Loucy (cell line): ENCODE measurements around the gene UFC1.

Source experiments
- H2AFZ ChIP-seq: fragments of 200-600 bp; sonication (generic); 2 replicates; pipeline ENCODE4 v1.6.0; 2016; ENCODE audit warnings: antibody characterized with exemption, mild to moderate bottlenecking, low read length, moderate library complexity
- H3F3A ChIP-seq: fragments of 200-600 bp; 2 replicates; pipeline ENCODE4 v1.6.0; 2016; ENCODE audit warnings: antibody characterized with exemption, low read depth, mild to moderate bottlenecking
- H3K27me3 ChIP-seq: fragments of 200-600 bp; sonication (generic); 2 replicates; pipeline ENCODE4 v1.6.1; 2014; ENCODE audit warnings: low read length, mild to moderate bottlenecking; ENCODE audit not compliant: insufficient read depth, poor library complexity, severe bottlenecking
- H3K36me3 ChIP-seq: fragments of 200-600 bp; sonication (generic); 2 replicates; pipeline ENCODE4 v1.6.1; 2016; ENCODE audit warnings: low read length; ENCODE audit not compliant: insufficient read depth
- H3K4me1 ChIP-seq: fragments of 200-600 bp; sonication (generic); 2 replicates; pipeline ENCODE4 v1.5.1; 2014; ENCODE audit warnings: low read length, mild to moderate bottlenecking; ENCODE audit not compliant: insufficient read depth, poor library complexity, severe bottlenecking
- H3K4me2 ChIP-seq: fragments of 200-600 bp; sonication (generic); 2 replicates; pipeline ENCODE4 v1.6.0; 2014; ENCODE audit warnings: antibody characterized with exemption, low read length, low read depth, mild to moderate bottlenecking; ENCODE audit not compliant: poor library complexity, severe bottlenecking
- H3K4me3 ChIP-seq: fragments of 200-600 bp; sonication (generic); 2 replicates; pipeline ENCODE4 v1.5.1; 2014; ENCODE audit warnings: low read length, mild to moderate bottlenecking, mixed read lengths; ENCODE audit not compliant: poor library complexity, severe bottlenecking
- H3K79me2 ChIP-seq: fragments of 200-600 bp; sonication (generic); 2 replicates; pipeline ENCODE4 v1.6.1; 2014; ENCODE audit warnings: low read length; ENCODE audit not compliant: insufficient read depth
- H3K9ac ChIP-seq: fragments of 200-600 bp; sonication (generic); 2 replicates; pipeline ENCODE4 v1.6.0; 2014; ENCODE audit warnings: mild to moderate bottlenecking, low read depth, low read length, moderate library complexity; ENCODE audit not compliant: poor library complexity, severe bottlenecking
- H3K9me2 ChIP-seq: fragments of 200-600 bp; sonication (generic); replicated peaks from 2 replicates; pipeline ENCODE4 v1.6.1; 2016; ENCODE audit warnings: low read depth, low read length, mixed read lengths
- H3K9me3 ChIP-seq: fragments of 200-600 bp; sonication (generic); 2 replicates; pipeline ENCODE4 v1.6.1; 2014; ENCODE audit warnings: mild to moderate bottlenecking, antibody characterized with exemption, low read length, low read depth; ENCODE audit not compliant: insufficient read depth
- H4K20me1 ChIP-seq: fragments of 200-600 bp; sonication (generic); 2 replicates; pipeline ENCODE4 v1.6.0; 2014; ENCODE audit warnings: antibody characterized with exemption, low read length, mild to moderate bottlenecking; ENCODE audit not compliant: insufficient read depth, poor library complexity, severe bottlenecking
- CTCF ChIP-seq: fragments of 200-600 bp; sonication (generic); conservative IDR thresholded peaks from 2 replicates; pipeline ENCODE4 v1.5.1; 2014; ENCODE audit warnings: mild to moderate bottlenecking, antibody characterized with exemption, low read length
- EZH2phosphoT487 ChIP-seq: fragments of 200-600 bp; IDR thresholded peaks from 2 replicates; pipeline ENCODE4 v1.6.1; 2018; ENCODE audit warnings: antibody characterized with exemption, mild to moderate bottlenecking, moderate library complexity, borderline replicate concordance

Gene UFC1

GRCh38 chr1:161122967-161123366 lies 30.8 kb upstream of the UFC1 start:
- Histone ChIP-seq H4K20me1 (no peaks in the 10 kb centered on the region), H3K4me3 (no peak overlapping the region), H3K9ac (no peak overlapping the region), H3K9me3 (no peaks in the 10 kb centered on the region), H3K27me3 (no peaks in the 10 kb centered on the region), H3K36me3 (peaks cover 49% of the 10 kb centered on the region), H3F3A (no peaks in the 10 kb centered on the region), H3K79me2 (peaks cover 31% of the 10 kb centered on the region), H3K9me2 (no peaks in the 10 kb centered on the region), H2AFZ (no peak overlapping the region), H3K4me1 (peaks cover 32% of the 10 kb centered on the region), H3K4me2 (no peak overlapping the region)
- no peak for TF ChIP-seq CTCF
- TF ChIP-seq EZH2phosphoT487 = no peak

- Histone ChIP-seq H3K79me2 (peaks cover 58% of the 10 kb centered on the region), H3K4me3 (peak overlapping the region; percentile 3), H2AFZ (no peak overlapping the region), H3K9me2 (no peaks in the 10 kb centered on the region), H3K27me3 (no peaks in the 10 kb centered on the region), H3K36me3 (peaks cover 32% of the 10 kb centered on the region; the same call in 1 of the 2 replicates), H3K9me3 (no peaks in the 10 kb centered on the region), H4K20me1 (peaks cover 10% of the 10 kb centered on the region), H3K9ac (no peak overlapping the region), H3K4me1 (peaks cover 53% of the 10 kb centered on the region), H3F3A (no peaks in the 10 kb centered on the region), H3K4me2 (peak overlapping the region; percentile 95)
- TF ChIP-seq CTCF (no peak), EZH2phosphoT487 (no peak)
These were observed 26.1 kb upstream of the UFC1 start for GRCh38 chr1:161127649-161128048.

GRCh38 chr1:161128591-161129420 lies 25.0 kb upstream of the UFC1 start:
- H2AFZ ChIP-seq = no peak overlapping the region
- peaks cover 60% of the 10 kb centered on the region for H3K4me1 ChIP-seq
- TF ChIP-seq CTCF = no peak
- no peak for TF ChIP-seq EZH2phosphoT487
- no peaks in the 10 kb centered on the region for H3K9me3 ChIP-seq
- H3K4me2 ChIP-seq = peak overlapping the region; percentile 95
- H3K9me2 ChIP-seq = no peaks in the 10 kb centered on the region
- peak overlapping the region; percentile 95 for H3K4me3 ChIP-seq
- H3K27me3 ChIP-seq = no peaks in the 10 kb centered on the region
- peaks cover 10% of the 10 kb centered on the region for H4K20me1 ChIP-seq
- H3K9ac ChIP-seq = no peak overlapping the region
- H3K36me3 ChIP-seq = peaks cover 23% of the 10 kb centered on the region; the same call in 1 of the 2 replicates
- peaks cover 67% of the 10 kb centered on the region for H3K79me2 ChIP-seq
- H3F3A ChIP-seq = no peaks in the 10 kb centered on the region
